PC-9 (cell line): ENCODE results near the gene TEKT2. TPM values are rescaled to one million over a fixed set of nuclear protein-coding genes. Genes with fewer than 3 reads are reported as not detected.

Experiments
- BruUV-seq: library from RNA; stranded (reverse); fragments of 400-500 nt; replicated peaks from 2 replicates; lab custom pipeline; 2021; lab: Mats Ljungman, UMichigan
- CTCF ChIA-PET: fragments of 300-600 bp; sonication (Branson Sonifier 250); formaldehyde crosslinking; loops from one replicate; lab custom pipeline; 2022; ENCODE audit warnings: antibody characterized with exemption; lab: Charles Lee
- POLR2A ChIA-PET: fragments of 300-600 bp; sonication (Branson Sonifier 250); formaldehyde crosslinking; loops from one replicate; lab custom pipeline; 2022; ENCODE audit warnings: antibody characterized with exemption; ENCODE audit not compliant: unreplicated experiment; lab: Charles Lee
- DNase-seq, 2 experiments: peaks; one replicate each; pipeline versions ENCODE4 v3.0.0 to v3.0.0-alpha.2; 2015 to 2022; ENCODE audit warnings: mixed read lengths in 1 of 2
- H2AFZ ChIP-seq: fragments of 200-600 bp; sonication (generic); 2 replicates; pipeline ENCODE4 v1.8.1; 2017; ENCODE audit warnings: antibody characterized with exemption
- H3F3A ChIP-seq: fragments of 200-600 bp; sonication (generic); 2 replicates; pipeline ENCODE4 v1.8.1; 2017; ENCODE audit warnings: antibody characterized with exemption, mild to moderate bottlenecking, low read depth; ENCODE audit not compliant: insufficient read depth
- H3K27ac ChIP-seq: fragments of 200-600 bp; sonication (generic); 2 replicates; pipeline ENCODE4 v1.6.1; 2016; ENCODE audit warnings: mixed run types
- H3K27me3 ChIP-seq: fragments of 200-600 bp; sonication (generic); 2 replicates; pipeline ENCODE4 v1.6.1; 2016; ENCODE audit warnings: low read depth, mixed run types; ENCODE audit not compliant: insufficient read depth
- H3K36me3 ChIP-seq: fragments of 200-600 bp; sonication (generic); 2 replicates; pipeline ENCODE4 v1.6.1; 2016; ENCODE audit warnings: low read depth, mixed run types
- H3K4me1 ChIP-seq: fragments of 200-600 bp; sonication (generic); replicated peaks from 2 replicates; pipeline ENCODE4 v1.6.1; 2016; ENCODE audit warnings: mixed run types; ENCODE audit not compliant: insufficient read depth
- H3K4me2 ChIP-seq: fragments of 200-600 bp; sonication (generic); 2 replicates; pipeline ENCODE4 v1.6.1; 2017; ENCODE audit warnings: mixed run types
- H3K4me3 ChIP-seq: fragments of 200-600 bp; sonication (generic); 2 replicates; pipeline ENCODE4 v1.6.1; 2016; ENCODE audit warnings: mixed run types
- H3K79me2 ChIP-seq: fragments of 200-600 bp; sonication (generic); 2 replicates; pipeline ENCODE4 v1.6.1; 2017; ENCODE audit warnings: low read depth, mixed run types
- H3K9me2 ChIP-seq: fragments of 200-600 bp; sonication (generic); 2 replicates; pipeline ENCODE4 v1.8.1; 2017; ENCODE audit warnings: mild to moderate bottlenecking; ENCODE audit not compliant: insufficient read depth
- H3K9me3 ChIP-seq: fragments of 200-600 bp; sonication (generic); 2 replicates; pipeline ENCODE4 v1.8.1; 2016; ENCODE audit warnings: low read depth; ENCODE audit not compliant: insufficient read depth
- H4K20me1 ChIP-seq: fragments of 200-600 bp; sonication (generic); 2 replicates; pipeline ENCODE4 v1.8.1; 2017; ENCODE audit not compliant: insufficient read depth
- CTCF ChIP-seq: fragments of 200-600 bp; sonication (generic); conservative IDR thresholded peaks from 2 replicates; pipeline ENCODE4 v1.6.1; 2017; ENCODE audit warnings: mixed run types, antibody characterized with exemption, mild to moderate bottlenecking, moderate library complexity
- EZH2 ChIP-seq: fragments of 200-600 bp; sonication (generic); IDR thresholded peaks from 2 replicates; pipeline ENCODE4 v1.8.0; 2017; ENCODE audit warnings: antibody characterized with exemption, low read depth
- intact Hi-C: fragments of 100-400 bp; cut with micrococcal nuclease; formaldehyde crosslinking; loops from one replicate; pipeline ENCODE4 v1.10.0; 2022; ENCODE audit not compliant: unreplicated experiment
- total RNA-seq: library from RNA; stranded (reverse); gene quantifications from 2 replicates; pipeline ENCODE4 v1.2.3, GENCODE V29; 2021

The TEKT2 gene
- total RNA-seq, 1 experiment from 2014 or later = 1.1 TPM

GRCh38 chr1:36085126-36085525 lies 1.2 kb downstream of the TEKT2 start:
- Histone ChIP-seq H2AFZ (no peak overlapping the region), H3K27ac (no peak overlapping the region), H3K4me2 (no peak overlapping the region), H3K79me2 (peaks cover 13% of the 10 kb centered on the region), H3K9me2 (no peaks in the 10 kb centered on the region), H3K27me3 (no peaks in the 10 kb centered on the region), H3K9me3 (no peaks in the 10 kb centered on the region), H3K4me1 (peaks cover 18% of the 10 kb centered on the region), H3K4me3 (no peak overlapping the region), H3F3A (peaks cover 16% of the 10 kb centered on the region; the same call in 1 of the 2 replicates), H3K36me3 (no peaks in the 10 kb centered on the region), H4K20me1 (no peaks in the 10 kb centered on the region)
- no peak for DNase-seq
- no peak for TF ChIP-seq CTCF
- TF ChIP-seq EZH2 = no peak
- intact Hi-C loops = no loop called here
- ChIA-PET POLR2A (no interaction called here), CTCF (no interaction called here)
- no TSS peak for BruUV-seq

- no peaks in the 10 kb centered on the region for H3K27me3 ChIP-seq
- no peak overlapping the region for H2AFZ ChIP-seq
- ChIA-PET POLR2A (no interaction called here), CTCF (interaction anchor here (0.6 kb wide), 1 partner anchor 33 kb away, joined by 16 read pairs; no protein-coding TSS in a partner anchor)
- TF ChIP-seq EZH2 (no peak), CTCF (no peak)
- no peaks in the 10 kb centered on the region for H3K9me3 ChIP-seq
- H3K79me2 ChIP-seq = peaks cover 21% of the 10 kb centered on the region
- H3K4me1 ChIP-seq = peaks cover 13% of the 10 kb centered on the region
- DNase-seq = no peak
- H4K20me1 ChIP-seq = 0 out of 2 replicates have a peak, but pooled peaks cover 2% of the 10 kb centered on the region
- intact Hi-C loops = no loop called here
- no peak overlapping the region for H3K27ac ChIP-seq
- no peaks in the 10 kb centered on the region; the same call in 1 of the 2 replicates for H3K36me3 ChIP-seq
- H3K9me2 ChIP-seq = no peaks in the 10 kb centered on the region
- peaks cover 10% of the 10 kb centered on the region; the same call in 1 of the 2 replicates for H3F3A ChIP-seq
- H3K4me2 ChIP-seq = no peak overlapping the region
- BruUV-seq = no TSS peak
- no peak overlapping the region for H3K4me3 ChIP-seq
Observed at GRCh38 chr1:36085686-36086526, 2.0 kb downstream of the TEKT2 start.

GRCh38 chr1:36086529-36087232 lies 2.8 kb downstream of the TEKT2 start:
- DNase-seq = no peak
- H3K79me2 ChIP-seq = peaks cover 27% of the 10 kb centered on the region
- no peak overlapping the region for H3K27ac ChIP-seq
- no peak overlapping the region for H3K4me3 ChIP-seq
- no peaks in the 10 kb centered on the region for H3K9me3 ChIP-seq
- H2AFZ ChIP-seq = no peak overlapping the region
- ChIA-PET CTCF (no interaction called here), POLR2A (interaction anchor here (0.6 kb wide), 1 partner anchor 189 kb away, joined by 9 read pairs; no protein-coding TSS in a partner anchor)
- H3K27me3 ChIP-seq = no peaks in the 10 kb centered on the region
- no peaks in the 10 kb centered on the region; the same call in 1 of the 2 replicates for H3K36me3 ChIP-seq
- H3K4me2 ChIP-seq = no peak overlapping the region
- peaks cover 6% of the 10 kb centered on the region for H3K4me1 ChIP-seq
- TF ChIP-seq EZH2 (no peak), CTCF (no peak)
- BruUV-seq = no TSS peak
- peaks cover 2% of the 10 kb centered on the region; the same call in 1 of the 2 replicates for H3F3A ChIP-seq
- intact Hi-C loops = no loop called here
- H3K9me2 ChIP-seq = no peaks in the 10 kb centered on the region
- H4K20me1 ChIP-seq = 0 out of 2 replicates have a peak, but pooled peaks cover 9% of the 10 kb centered on the region
